Measurements from ENCODE around the gene MEGF6.

DNA sequence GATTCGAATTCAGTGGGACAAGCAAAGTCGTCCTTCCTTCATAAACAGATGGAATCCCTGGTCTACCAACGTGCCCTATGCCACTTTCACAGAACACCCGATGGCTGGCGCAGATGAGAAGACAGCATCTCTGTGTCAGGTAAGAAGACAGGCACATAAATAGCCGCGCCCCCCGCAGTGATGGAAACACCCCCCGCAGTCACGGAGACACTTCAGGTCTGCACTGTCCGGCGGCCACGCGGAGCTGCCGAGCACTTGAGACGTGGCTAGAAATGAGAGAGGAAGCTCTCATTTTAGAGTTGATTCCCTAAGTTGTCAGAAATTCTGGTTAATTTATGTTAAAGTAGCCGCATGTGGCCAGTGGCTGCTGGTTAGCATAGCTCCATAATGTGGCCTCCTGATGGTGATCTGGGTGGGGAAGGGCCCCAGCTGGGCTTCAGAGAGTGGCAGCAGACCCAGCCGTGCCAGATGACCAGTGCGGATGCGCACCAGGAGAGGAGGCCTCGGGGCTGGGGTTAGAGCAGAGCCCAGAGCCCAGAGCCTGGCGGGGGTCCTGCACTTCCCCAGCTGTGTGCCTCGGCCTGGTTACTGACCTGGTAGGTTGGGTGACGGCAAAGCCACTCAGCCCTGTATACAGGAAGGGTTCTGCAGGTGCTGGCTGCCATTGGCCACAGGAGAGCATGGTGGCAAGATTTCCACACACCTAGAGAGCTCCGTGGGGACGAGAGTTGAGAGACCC lies 16.4 kb upstream of the MEGF6 start:
- TF ChIP-seq POLR2A (IDR thresholded peaks at IDR 0.05; ENCODE audit: low read depth, low read length) (no peak), TAF1 (IDR thresholded peaks at IDR 0.05; ENCODE audit: borderline replicate concordance, low read depth, low read length) (no peak)
